PC-3 (cell line): Measurements from ENCODE around the gene PTOV1. TPM values are rescaled to one million over a fixed set of nuclear protein-coding genes. Genes with fewer than 3 reads are reported as not detected.

Experiments used
- ATAC-seq: fragments of 200-7000 bp; cut with Tn5 transposase; 2 replicates; pipeline ENCODE4 v1.9.1; 2020; ENCODE audit warnings: mild to moderate bottlenecking, moderate library complexity
- BruUV-seq: library from RNA; stranded (reverse); fragments of 400-500 nt; replicated peaks from 2 replicates; lab custom pipeline; 2021; lab: Mats Ljungman, UMichigan
- CTCF ChIA-PET: fragments of 300-600 bp; sonication (Branson Sonifier 250); formaldehyde crosslinking; loops from one replicate; lab custom pipeline; 2022; ENCODE audit warnings: antibody characterized with exemption; lab: Charles Lee
- POLR2A ChIA-PET: fragments of 300-600 bp; sonication (Branson Sonifier 250); formaldehyde crosslinking; loops from one replicate; lab custom pipeline; 2022; ENCODE audit warnings: antibody characterized with exemption; ENCODE audit not compliant: unreplicated experiment; lab: Charles Lee
- DNase-seq: peaks from one replicate; pipeline ENCODE4 v3.0.0-alpha.2; 2015
- H2AFZ ChIP-seq: fragments of 300-600 bp; sonication (generic); 2 replicates; pipeline ENCODE4 v1.6.0; 2016; ENCODE audit warnings: antibody characterized with exemption, low read length
- H3F3A ChIP-seq: fragments of 300-600 bp; sonication (generic); one replicate; pipeline ENCODE4 v1.6.0; 2017; ENCODE audit warnings: antibody characterized with exemption, low read length, control low read depth, mild to moderate bottlenecking; ENCODE audit not compliant: unreplicated experiment
- H3K27ac ChIP-seq: fragments of 300-600 bp; sonication (generic); 2 replicates; pipeline ENCODE4 v1.5.1; 2016; ENCODE audit warnings: mild to moderate bottlenecking, low read length
- H3K27me3 ChIP-seq: fragments of 300-600 bp; sonication (generic); 2 replicates; pipeline ENCODE4 v1.6.1; 2016; ENCODE audit warnings: low read length, mixed read lengths
- H3K36me3 ChIP-seq: fragments of 300-600 bp; sonication (generic); 2 replicates; pipeline ENCODE4 v1.6.1; 2016; ENCODE audit warnings: low read depth, mixed run types, low read length, mixed read lengths
- H3K4me1 ChIP-seq: fragments of 300-600 bp; sonication (generic); 2 replicates; pipeline ENCODE4 v1.5.1; 2016; ENCODE audit warnings: low read length; ENCODE audit not compliant: insufficient read depth
- H3K4me2 ChIP-seq: fragments of 300-600 bp; sonication (generic); 2 replicates; pipeline ENCODE4 v1.6.0; 2016; ENCODE audit warnings: low read length
- H3K4me3 ChIP-seq: fragments of 300-600 bp; sonication (generic); 2 replicates; pipeline ENCODE4 v1.5.1; 2016; ENCODE audit warnings: mild to moderate bottlenecking, low read length, mixed read lengths
- H3K79me2 ChIP-seq: fragments of 300-600 bp; sonication (generic); 2 replicates; pipeline ENCODE4 v1.6.1; 2017; ENCODE audit warnings: low read length, mixed read lengths
- H3K9ac ChIP-seq: fragments of 300-600 bp; sonication (generic); 2 replicates; pipeline ENCODE4 v1.6.0; 2016; ENCODE audit warnings: mild to moderate bottlenecking, low read length
- H3K9me2 ChIP-seq: fragments of 300-600 bp; sonication (generic); replicated peaks from 2 replicates; pipeline ENCODE4 v1.6.1; 2016; ENCODE audit warnings: mixed run types, low read length, mixed read lengths
- H3K9me3 ChIP-seq: fragments of 300-600 bp; sonication (generic); 2 replicates; pipeline ENCODE4 v1.6.1; 2016; ENCODE audit warnings: low read length, mixed read lengths
- H4K20me1 ChIP-seq: fragments of 300-600 bp; sonication (generic); 2 replicates; pipeline ENCODE4 v1.6.1; 2016; ENCODE audit warnings: low read length, mixed read lengths
- EZH2 ChIP-seq: fragments of 300-600 bp; sonication (generic); IDR thresholded peaks from one replicate; pipeline ENCODE4 v1.6.1; 2017; ENCODE audit warnings: antibody characterized with exemption, mild to moderate bottlenecking, low read length; ENCODE audit not compliant: unreplicated experiment
- EZH2phosphoT487 ChIP-seq: fragments of 300-600 bp; sonication (generic); IDR thresholded peaks from 2 replicates; pipeline ENCODE4 v1.6.1; 2018; ENCODE audit warnings: mild to moderate bottlenecking, antibody characterized with exemption, low read length, borderline replicate concordance
- intact Hi-C: fragments of 100-400 bp; cut with micrococcal nuclease; formaldehyde crosslinking; loops from 2 replicates; pipeline ENCODE4 v1.9.0; 2023
- total RNA-seq: library from RNA; depleted of rRNA; stranded (reverse); fragments of >200 nt; gene quantifications from 2 replicates; pipeline ENCODE4 v1.2.3, GENCODE V29; 2014
- TF ChIP-seq, protein P1 (sequence below): fragments of 300-600 bp; sonication (generic); conservative IDR thresholded peaks from 2 replicates; pipeline ENCODE4 v1.5.1; 2017; ENCODE audit warnings: antibody characterized with exemption, low read depth, mild to moderate bottlenecking, low read length

The PTOV1 gene
- total RNA-seq, 1 experiment from 2014 or later: 148 TPM

DNA sequence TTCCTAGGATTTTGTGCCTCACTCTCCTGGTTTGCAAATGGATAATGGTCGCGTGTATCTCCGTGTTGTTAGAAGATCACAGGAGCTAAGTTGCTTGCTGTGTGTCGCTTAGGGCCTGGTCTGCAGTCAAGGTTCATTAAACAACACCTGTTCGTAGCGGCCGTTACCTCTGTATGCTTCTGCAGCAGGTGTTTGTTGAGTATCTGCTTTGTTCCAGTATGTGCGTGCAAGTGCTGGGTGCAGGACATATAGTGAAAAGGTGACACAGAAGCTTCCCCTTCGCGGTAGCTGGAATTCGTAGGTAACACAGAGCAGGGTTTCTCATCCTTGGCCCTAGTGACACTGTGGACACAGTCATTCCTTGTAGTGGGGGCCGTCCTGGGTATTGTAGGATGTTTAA is 27.5 kb upstream of the PTOV1 start:
- DNase-seq (no peak), ATAC-seq (no peak)
- H3K9me3 ChIP-seq: no peaks in the 10 kb centered on the region
- no peaks in the 10 kb centered on the region for H3K9me2 ChIP-seq
- H3K9ac ChIP-seq: no peak overlapping the region
- ChIA-PET CTCF (no interaction called here), POLR2A (no interaction called here)
- H3K79me2 ChIP-seq: peaks cover 41% of the 10 kb centered on the region
- H3K27ac ChIP-seq: no peak overlapping the region
- intact Hi-C loops: no loop called here
- BruUV-seq: no TSS peak
- no peaks in the 10 kb centered on the region for H3F3A ChIP-seq
- H3K36me3 ChIP-seq: peaks cover 3% of the 10 kb centered on the region; the same call in 1 of the 2 replicates
- H3K4me1 ChIP-seq: peaks cover 5% of the 10 kb centered on the region
- TF ChIP-seq, protein P1, sequence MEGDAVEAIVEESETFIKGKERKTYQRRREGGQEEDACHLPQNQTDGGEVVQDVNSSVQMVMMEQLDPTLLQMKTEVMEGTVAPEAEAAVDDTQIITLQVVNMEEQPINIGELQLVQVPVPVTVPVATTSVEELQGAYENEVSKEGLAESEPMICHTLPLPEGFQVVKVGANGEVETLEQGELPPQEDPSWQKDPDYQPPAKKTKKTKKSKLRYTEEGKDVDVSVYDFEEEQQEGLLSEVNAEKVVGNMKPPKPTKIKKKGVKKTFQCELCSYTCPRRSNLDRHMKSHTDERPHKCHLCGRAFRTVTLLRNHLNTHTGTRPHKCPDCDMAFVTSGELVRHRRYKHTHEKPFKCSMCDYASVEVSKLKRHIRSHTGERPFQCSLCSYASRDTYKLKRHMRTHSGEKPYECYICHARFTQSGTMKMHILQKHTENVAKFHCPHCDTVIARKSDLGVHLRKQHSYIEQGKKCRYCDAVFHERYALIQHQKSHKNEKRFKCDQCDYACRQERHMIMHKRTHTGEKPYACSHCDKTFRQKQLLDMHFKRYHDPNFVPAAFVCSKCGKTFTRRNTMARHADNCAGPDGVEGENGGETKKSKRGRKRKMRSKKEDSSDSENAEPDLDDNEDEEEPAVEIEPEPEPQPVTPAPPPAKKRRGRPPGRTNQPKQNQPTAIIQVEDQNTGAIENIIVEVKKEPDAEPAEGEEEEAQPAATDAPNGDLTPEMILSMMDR: no peak
- TF ChIP-seq EZH2: no peak
- TF ChIP-seq EZH2phosphoT487: no peak
- no peak overlapping the region for H3K4me3 ChIP-seq
- no peaks in the 10 kb centered on the region for H3K27me3 ChIP-seq
- no peak overlapping the region for H3K4me2 ChIP-seq
- no peak overlapping the region for H2AFZ ChIP-seq
- no peaks in the 10 kb centered on the region for H4K20me1 ChIP-seq

DNA sequence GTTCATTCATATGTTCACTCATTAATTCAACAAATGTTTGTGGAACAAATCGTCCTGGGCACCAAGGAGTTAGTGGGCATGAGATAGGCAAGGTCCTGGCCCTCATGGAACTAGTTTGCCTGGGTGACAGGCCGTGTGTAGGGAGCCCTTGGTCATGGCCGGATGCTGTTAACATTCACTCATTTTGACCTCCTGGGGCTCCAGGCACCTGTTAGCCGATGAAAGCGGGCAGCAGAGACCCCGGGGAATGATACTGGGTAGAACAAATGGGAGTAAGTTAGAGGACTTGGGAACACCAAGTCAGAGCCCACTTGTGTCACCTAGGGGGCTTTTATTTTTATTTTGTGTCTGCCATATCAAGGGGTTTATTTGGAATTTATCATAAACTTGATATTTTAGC is 26.3 kb upstream of the PTOV1 start:
- TF ChIP-seq EZH2 (no peak), EZH2phosphoT487 (no peak)
- no peak overlapping the region for H3K9ac ChIP-seq
- H3K4me3 ChIP-seq: no peak overlapping the region
- no peak overlapping the region for H3K27ac ChIP-seq
- H3K9me3 ChIP-seq: no peaks in the 10 kb centered on the region
- DNase-seq (no peak), ATAC-seq (no peak)
- peaks cover 3% of the 10 kb centered on the region; the same call in 1 of the 2 replicates for H3K36me3 ChIP-seq
- peaks cover 29% of the 10 kb centered on the region for H3K79me2 ChIP-seq
- no peak overlapping the region for H2AFZ ChIP-seq
- CTCF ChIA-PET: no interaction called here
- intact Hi-C loops: no loop called here
- POLR2A ChIA-PET: no interaction called here
- H3K4me2 ChIP-seq: no peak overlapping the region
- H3K4me1 ChIP-seq: no peaks in the 10 kb centered on the region
- no peaks in the 10 kb centered on the region for H4K20me1 ChIP-seq
- H3K9me2 ChIP-seq: no peaks in the 10 kb centered on the region
- no peaks in the 10 kb centered on the region for H3F3A ChIP-seq
- BruUV-seq: no TSS peak
- no peaks in the 10 kb centered on the region for H3K27me3 ChIP-seq

DNA sequence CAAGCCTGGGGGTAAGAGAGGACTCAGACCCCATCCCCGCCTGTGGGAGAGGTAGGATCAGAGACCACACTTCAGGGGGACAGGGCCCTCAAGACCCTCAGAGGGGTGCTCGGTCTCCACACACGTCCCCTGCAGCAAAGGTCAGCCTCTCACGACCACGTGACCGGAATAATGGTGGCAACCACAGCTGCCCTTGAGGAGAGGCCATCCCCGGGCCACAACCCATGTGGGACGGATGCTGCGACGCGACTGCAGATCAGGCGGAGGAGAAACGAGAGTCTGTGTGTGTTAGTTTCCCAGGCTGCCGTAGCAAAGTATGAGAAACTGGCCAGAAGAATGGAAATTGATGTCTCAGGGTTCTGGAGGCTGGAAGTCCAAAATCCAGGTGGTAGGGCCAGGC is 23.9 kb upstream of the PTOV1 start:
- H3K79me2 ChIP-seq: peaks cover 12% of the 10 kb centered on the region
- H3K27me3 ChIP-seq: no peaks in the 10 kb centered on the region
- H3K9me2 ChIP-seq: no peaks in the 10 kb centered on the region
- ATAC-seq (no peak), DNase-seq (no peak)
- peaks cover 7% of the 10 kb centered on the region; the same call in 1 of the 2 replicates for H3K36me3 ChIP-seq
- no peaks in the 10 kb centered on the region for H3K9me3 ChIP-seq
- no peak overlapping the region for H3K4me3 ChIP-seq
- H3K4me2 ChIP-seq: no peak overlapping the region
- ChIA-PET POLR2A (no interaction called here), CTCF (interaction anchor here (0.5 kb wide), 1 partner anchor 76 kb away, joined by 9 read pairs; no protein-coding TSS in a partner anchor)
- H3K4me1 ChIP-seq: no peaks in the 10 kb centered on the region
- intact Hi-C loops: no loop called here
- no peak overlapping the region for H3K9ac ChIP-seq
- no peak overlapping the region for H3K27ac ChIP-seq
- no peaks in the 10 kb centered on the region for H3F3A ChIP-seq
- BruUV-seq: no TSS peak
- no peak for TF ChIP-seq EZH2
- TF ChIP-seq, protein P1: no peak
- TF ChIP-seq EZH2phosphoT487: no peak
- no peak overlapping the region for H2AFZ ChIP-seq
- no peaks in the 10 kb centered on the region for H4K20me1 ChIP-seq
